NCI-H82 (cell line): ENCODE measurements around the gene GNPDA1.

Source experiments
- DNase-seq: peaks from one replicate; lab custom pipeline; 2025; lab: John Stamatoyannopoulos, UW

GNPDA1 gene

DNA sequence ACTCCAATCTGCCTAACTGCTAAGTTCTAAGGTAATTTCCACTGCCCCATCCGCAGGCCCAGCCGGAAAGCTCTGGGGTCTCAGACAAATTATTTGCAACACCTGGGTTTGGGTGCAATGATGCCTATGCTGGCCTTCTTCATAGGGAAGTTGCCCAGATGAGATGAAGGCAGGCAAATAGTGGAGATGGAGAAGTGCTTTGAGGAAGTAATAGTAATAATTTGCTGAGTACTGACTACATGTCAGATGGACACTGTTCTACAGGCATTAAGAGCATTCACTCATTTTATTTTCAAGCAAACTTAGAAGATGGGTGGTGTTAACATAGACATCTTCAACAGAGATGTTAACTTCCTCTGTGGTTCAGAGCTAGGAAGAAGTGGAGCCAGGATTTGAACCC, 58.6 kb downstream of the GNPDA1 start:
- DNase-seq = no peak

DNA sequence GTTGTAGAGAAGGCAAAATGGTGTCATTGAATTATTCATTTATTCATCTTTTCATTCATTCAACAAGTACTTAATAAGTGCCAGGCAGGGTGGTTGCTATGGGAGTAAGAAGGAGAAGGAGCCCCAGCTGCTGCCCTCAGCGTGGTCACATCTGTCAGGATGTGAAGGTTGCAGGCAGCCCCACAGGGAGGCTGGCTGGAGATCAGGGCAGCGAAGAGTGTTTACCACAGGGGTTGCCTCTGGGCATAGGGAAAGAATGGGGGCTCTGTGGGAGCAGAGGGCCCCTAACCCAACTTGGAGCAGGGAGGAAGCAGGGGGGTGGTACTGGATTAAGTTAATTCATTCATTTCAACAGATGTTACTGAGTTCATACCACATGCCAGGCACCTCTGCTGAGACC, 60.8 kb downstream of the GNPDA1 start:
- no peak for DNase-seq

DNA sequence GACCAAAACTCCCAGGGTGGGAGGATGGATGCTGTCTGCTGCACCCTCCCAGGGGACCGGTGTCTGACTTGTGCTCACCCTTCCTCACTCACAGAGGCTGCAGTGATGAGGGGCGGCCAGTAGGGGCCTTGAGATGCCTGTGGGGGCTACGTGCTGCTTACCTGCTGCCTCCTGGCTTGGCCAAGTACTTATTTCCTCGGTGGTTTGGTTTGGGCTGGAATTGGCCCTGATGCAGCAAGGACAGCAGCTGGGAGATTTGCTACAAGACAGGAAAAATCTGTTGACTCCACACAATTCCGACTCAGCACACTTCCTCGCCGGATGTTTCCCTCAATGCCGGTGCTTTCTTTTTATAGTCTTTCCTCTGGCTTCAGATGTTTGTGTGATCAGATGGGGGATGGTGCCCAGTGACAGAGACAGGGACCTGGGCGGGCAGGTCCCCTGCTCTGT, 61.5 kb downstream of the GNPDA1 start:
- DNase-seq = peak; percentile 67
